HepG2 (cell line): ENCODE results near the gene BCAS4. TPM values are rescaled to one million over a fixed set of nuclear protein-coding genes. Genes with fewer than 3 reads are reported as not detected.
A peak's percentile ranks its signal among the peaks of the same experiment; 100 is the strongest.

Experiments
- ARID3A ChIP-seq: IDR thresholded peaks from 2 replicates; pipeline ENCODE4 v1.6.1; 2012; ENCODE audit warnings: low read depth, low read length, improper control_type of control experiment
- ATF1 ChIP-seq: IDR thresholded peaks from 2 replicates; pipeline ENCODE4 v1.6.1; 2016; ENCODE audit warnings: mild to moderate bottlenecking, control low read depth
- ATF4 ChIP-seq, 2 experiments: fragments of 450-650 bp in 1 of 2; sonication (generic) in 1 of 2; formaldehyde crosslinking; IDR thresholded peaks; 2 replicates each; pipeline versions ENCODE4 v1.5.0 to v1.8.0; 2020 to 2022; ENCODE audit warnings: mild to moderate bottlenecking in 1 of 2, missing genetic modification reagents in 1 of 2
- CREB1 ChIP-seq, 2 experiments: fragments of 450-650 bp in 1 of 2; IDR thresholded peaks; 2 replicates each; pipeline ENCODE4 v1.6.1; 2016 to 2017; ENCODE audit warnings: control low read depth in 1 of 2, mild to moderate bottlenecking in 1 of 2, missing compliant biosample characterization in 1 of 2, missing genetic modification characterization in 1 of 2
- FOXJ3 ChIP-seq: sonication (generic); formaldehyde crosslinking; IDR thresholded peaks from 2 replicates; pipeline ENCODE4 v1.4.0; 2020; ENCODE audit warnings: missing genetic modification reagents, mild to moderate bottlenecking, borderline replicate concordance
- FOXP1 ChIP-seq, 2 experiments: fragments of 450-650 bp in 1 of 2; IDR thresholded peaks; 2 replicates each; pipeline ENCODE4 v1.6.1; 2017 to 2018; ENCODE audit warnings: antibody characterized with exemption in 1 of 2
- HNRNPH1 ChIP-seq: fragments of 200-400 bp; formaldehyde crosslinking; optimal IDR thresholded peaks from 2 replicates; pipeline ENCODE3; 2017; ENCODE audit warnings: mild to moderate bottlenecking, low read depth, low read length
- MIXL1 ChIP-seq: IDR thresholded peaks from 2 replicates; pipeline ENCODE4 v1.6.1; 2016
- NCOA2 ChIP-seq: sonication (generic); formaldehyde crosslinking; IDR thresholded peaks from 2 replicates; pipeline ENCODE4 v1.8.0; 2022; ENCODE audit warnings: inconsistent platforms
- NCOR1 ChIP-seq: fragments of 200-600 bp; sonication (generic); IDR thresholded peaks from 2 replicates; pipeline ENCODE4 v1.7.0; 2017; ENCODE audit warnings: antibody characterized with exemption, low read length, borderline replicate concordance
- RBM22 ChIP-seq: fragments of 200-400 bp; formaldehyde crosslinking; optimal IDR thresholded peaks from 2 replicates; pipeline ENCODE3; 2017; ENCODE audit warnings: mild to moderate bottlenecking, low read length, moderate library complexity
- SAP130 ChIP-seq: IDR thresholded peaks from 2 replicates; pipeline ENCODE4 v1.6.1; 2016; ENCODE audit warnings: low read depth
- SIX1 ChIP-seq: sonication (generic); formaldehyde crosslinking; IDR thresholded peaks from 2 replicates; pipeline ENCODE4 v1.4.0; 2020; ENCODE audit warnings: missing genetic modification reagents, borderline replicate concordance
- SOX5 ChIP-seq: IDR thresholded peaks from 2 replicates; pipeline ENCODE4 v1.6.1; 2016; ENCODE audit warnings: borderline replicate concordance
- ZKSCAN8 ChIP-seq: IDR thresholded peaks from 2 replicates; pipeline ENCODE4 v1.6.1; 2016; ENCODE audit warnings: borderline replicate concordance, missing genetic modification reagents, missing compliant biosample characterization
- ZNF646 ChIP-seq: sonication (generic); formaldehyde crosslinking; IDR thresholded peaks from 2 replicates; pipeline ENCODE4 v1.9.0; 2021; ENCODE audit warnings: mild to moderate bottlenecking, missing genetic modification reagents
- ZNF709 ChIP-seq: sonication (generic); formaldehyde crosslinking; IDR thresholded peaks from 2 replicates; pipeline ENCODE4 v1.5.0; 2020; ENCODE audit warnings: mild to moderate bottlenecking, missing genetic modification reagents
- ZNF710 ChIP-seq: sonication (generic); formaldehyde crosslinking; IDR thresholded peaks from 2 replicates; pipeline ENCODE4 v1.5.0; 2020; ENCODE audit warnings: mild to moderate bottlenecking, missing genetic modification reagents, borderline replicate concordance
- polyA plus RNA-seq, 8 experiments: library from polyadenylated mRNA; depleted of rRNA in 3 of 8; stranded (reverse) in 7 of 8; unstranded in 1 of 8; fragments of >200 nt; fragmentation: Illumina TruSeq in 4 of 8; extraction: Trizol in 4 of 8; gene quantifications; 2 replicates each; pipeline versions ENCODE4 v1.2.1 to v1.2.3, GENCODE V29; 2011 to 2016; ENCODE audit warnings: low read depth in 4 of 8, missing spikeins in 1 of 8, mixed read lengths in 1 of 8; ENCODE audit not compliant: insufficient read depth in 1 of 8
- total RNA-seq, 5 experiments: library from RNA; depleted of rRNA; stranded (reverse); fragments of >200 nt; fragmentation: Illumina TruSeq; extraction: Trizol; gene quantifications; 2 replicates each; pipeline ENCODE4 v1.2.3, GENCODE V29; 2016; ENCODE audit warnings: low read depth in 1 of 5

Gene BCAS4
- total and polyA plus RNA-seq, 2 of the 13 experiments (the other 11 are each of a cell fraction or from before 2014, with no cell fraction given), result 7.2 to 8.0 TPM

GRCh38 chr20:50895111-50895830 lies 100.4 kb downstream of the BCAS4 start (continued):
- TF ChIP-seq NCOA2 (CRISPR knock-in tag) (peak; percentile 57; the same call in 1 of the 2 replicates), SAP130 (peak; percentile 56), NCOR1 (peak; percentile 66; the same call in 1 of the 2 replicates), MIXL1 (CRISPR knock-in tag) (peak; percentile 86), ZNF646 (0 out of 2 replicates have a peak, but pooled peaks have one; percentile 41), SIX1 (peak; percentile 70; the same call in 1 of the 2 replicates), FOXJ3 (0 out of 2 replicates have a peak, but pooled peaks have one; percentile 15), ZNF710 (CRISPR knock-in tag) (no peak), ZNF709 (CRISPR knock-in tag) (0 out of 2 replicates have a peak, but pooled peaks have one; percentile 24), CREB1 (IDR thresholded peaks at IDR 0.05) (no peak), CREB1 (CRISPR knock-in tag; IDR thresholded peaks at IDR 0.05) (peak; percentile 57), RBM22 (peak; percentile 75), FOXP1 (IDR thresholded peaks at IDR 0.05) (peak; percentile 25; the same call in 1 of the 2 replicates), FOXP1 (CRISPR knock-in tag; IDR thresholded peaks at IDR 0.05) (peak; percentile 88), ATF1 (CRISPR knock-in tag) (no peak), SOX5 (CRISPR knock-in tag) (peak; percentile 92), HNRNPH1 (no peak), ARID3A (peak; percentile 75), ZKSCAN8 (0 out of 2 replicates have a peak, but pooled peaks have one; percentile 40), ATF4 (CRISPR knock-in tag; IDR thresholded peaks at IDR 0.05) (peak in 1 of 2 experiments; percentile 46; a peak in 1 of 4 replicates)
